GM21619 (cell line): ENCODE results near the gene FOXD3.
A peak's percentile ranks its signal among the peaks of the same experiment; 100 is the strongest.

Experiments used
- ATAC-seq: cut with Tn5 transposase; IDR thresholded peaks from one replicate; pipeline ENCODE4 v1.9.1; 2021; ENCODE audit not compliant: unreplicated experiment

FOXD3 gene

GRCh38 chr1:63322114-63322943 is at the start of gene FOXD3:
Gene FOXD3 (plus strand): TSS chr1:63322567. CDS start chr1:63323059, 492 bp downstream.
- ATAC-seq = peak; percentile 43

DNA sequence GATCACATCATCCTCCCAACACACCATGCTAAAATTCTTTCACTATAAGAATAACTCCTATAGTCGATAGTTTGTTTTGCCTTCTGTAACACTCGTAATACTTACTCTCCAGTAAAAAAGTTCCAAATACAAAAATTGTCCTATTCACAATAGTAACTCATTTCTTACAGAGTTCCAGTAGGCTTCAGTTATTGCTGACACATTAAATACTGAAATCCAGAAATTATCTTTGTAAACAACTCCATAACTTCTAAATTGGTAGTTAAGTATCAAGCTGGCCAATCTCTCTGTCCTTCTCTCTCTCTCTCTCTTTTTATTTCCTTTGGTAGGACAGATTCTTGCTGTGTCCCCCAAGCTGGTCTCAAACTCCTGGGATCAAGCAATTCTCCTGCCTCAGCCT is 49.6 kb upstream of the FOXD3 start:
- ATAC-seq = no peak

GRCh38 chr1:63274371-63274770 is 48.0 kb upstream of the FOXD3 start:
- no peak for ATAC-seq

DNA sequence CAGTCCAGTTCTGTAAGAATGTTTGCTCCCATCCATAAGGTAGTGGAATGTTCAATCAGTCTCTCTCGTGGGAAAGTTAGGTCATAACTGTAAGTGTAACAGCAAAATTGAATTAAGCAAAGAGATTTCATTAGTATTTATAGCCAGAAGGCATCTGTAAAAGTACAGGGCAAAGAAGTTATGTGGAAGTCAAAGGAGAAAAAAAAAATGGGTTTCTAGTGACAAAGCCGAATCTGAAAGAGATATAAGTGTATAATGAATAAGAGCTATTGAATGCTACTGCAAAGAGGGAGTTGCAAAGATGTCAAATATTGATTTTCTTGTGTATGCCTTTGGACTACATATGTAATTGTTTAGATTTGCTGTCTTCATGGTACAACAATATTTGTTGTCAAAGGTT is 47.4 kb upstream of the FOXD3 start:
- no peak for ATAC-seq

GRCh38 chr1:63276624-63277023 is 45.7 kb upstream of the FOXD3 start:
- no peak for ATAC-seq

- no peak for ATAC-seq
These were observed 44.9 kb upstream of the FOXD3 start for GRCh38 chr1:63277195-63278192.

GRCh38 chr1:63281753-63282152 is 40.6 kb upstream of the FOXD3 start:
- ATAC-seq = no peak

- ATAC-seq = no peak
These were observed 33.2 kb upstream of the FOXD3 start for GRCh38 chr1:63289135-63289534.

- no peak for ATAC-seq
These were observed 27.4 kb upstream of the FOXD3 start for GRCh38 chr1:63294803-63295594.

GRCh38 chr1:63304410-63304809 is 18.0 kb upstream of the FOXD3 start:
- no peak for ATAC-seq

DNA sequence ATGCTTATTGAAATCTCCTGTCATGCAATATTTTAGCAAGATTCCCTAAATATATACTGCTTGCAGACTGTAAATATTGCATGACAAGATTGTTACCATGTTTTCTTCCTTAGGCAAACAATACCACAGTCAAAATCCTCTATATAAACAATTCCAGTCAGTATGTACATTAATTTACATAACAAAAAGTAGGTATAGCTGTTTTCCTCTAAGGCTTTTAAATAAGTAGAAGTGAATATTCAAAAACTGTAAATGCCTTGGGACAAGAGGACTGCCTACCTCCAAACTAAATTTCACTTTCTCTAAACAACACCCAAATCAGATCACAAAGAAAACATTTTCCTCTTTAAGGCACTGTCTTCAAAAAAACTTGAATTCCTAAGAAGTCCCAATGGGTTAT is 17.3 kb upstream of the FOXD3 start:
- no peak for ATAC-seq

DNA sequence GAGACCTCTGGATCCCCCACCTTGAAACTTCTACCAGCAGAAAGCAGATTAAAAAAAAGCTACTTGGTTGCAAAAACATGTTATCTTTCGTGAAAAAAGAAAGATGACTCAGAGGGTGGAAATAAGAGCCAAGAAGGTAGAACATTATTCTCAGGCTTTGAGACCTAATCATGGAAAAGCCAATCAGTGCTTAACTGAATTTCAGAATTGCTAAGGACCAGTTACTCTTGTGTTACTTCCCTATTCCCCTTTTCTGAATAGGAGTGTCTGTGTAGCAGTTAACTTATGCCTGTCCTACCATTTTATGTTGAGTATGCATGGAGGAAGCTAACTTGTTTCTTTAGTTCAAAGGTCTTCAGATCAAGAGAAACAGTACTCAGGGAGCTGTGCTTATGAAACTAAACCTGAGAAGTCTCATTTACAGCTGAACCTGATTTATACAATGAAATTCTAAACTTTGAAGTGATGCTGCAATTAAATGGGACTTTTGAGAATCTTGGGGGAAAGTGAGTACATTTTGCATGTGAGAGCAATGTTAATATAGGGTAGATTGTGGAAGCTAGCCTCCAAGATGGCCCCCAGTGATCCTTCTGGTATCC is 15.1 kb upstream of the FOXD3 start:
- no peak for ATAC-seq

DNA sequence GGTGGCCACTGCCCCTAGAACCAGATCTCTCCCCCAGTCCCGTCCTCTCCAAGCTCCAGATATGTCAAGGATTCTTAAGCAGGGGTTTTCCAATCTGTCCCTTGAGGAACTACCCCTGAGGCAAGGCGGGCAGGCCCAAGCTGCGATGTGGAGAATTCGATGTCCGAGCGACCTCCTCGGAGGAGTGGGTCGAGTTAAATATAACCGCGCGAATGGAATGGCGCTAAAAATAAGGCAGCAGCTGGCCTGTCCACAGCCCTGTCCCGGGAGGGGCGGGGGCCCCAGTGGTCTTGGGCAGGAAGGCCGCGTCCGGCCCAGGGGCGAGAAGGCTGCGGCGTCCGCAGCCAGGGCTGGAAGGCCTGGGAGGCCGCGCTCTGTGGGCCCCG is 5.8 kb upstream of the FOXD3 start:
- ATAC-seq = no peak

GRCh38 chr1:63316984-63317816 is 5.2 kb upstream of the FOXD3 start:
- peak; percentile 72 for ATAC-seq

DNA sequence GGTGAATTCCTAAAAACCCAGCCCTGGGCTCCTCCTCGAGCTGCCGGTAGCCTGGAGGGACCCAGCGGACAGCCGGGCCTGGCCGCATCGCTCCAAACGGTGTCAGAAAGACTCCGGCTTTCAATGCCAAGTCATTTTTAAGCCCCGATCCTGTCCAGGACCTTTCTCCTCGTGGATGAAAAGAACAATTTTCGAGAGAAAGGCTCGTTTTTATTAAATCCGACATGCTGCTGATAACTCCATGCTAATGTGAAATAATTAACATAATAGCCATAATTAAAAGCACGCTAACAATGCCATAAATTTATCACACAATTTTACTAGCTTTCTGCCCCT is 4.6 kb upstream of the FOXD3 start:
- no peak for ATAC-seq

- ATAC-seq = no peak
These were observed 4.0 kb upstream of the FOXD3 start for GRCh38 chr1:63318201-63318979.

- no peak for ATAC-seq
These were observed 3.0 kb upstream of the FOXD3 start for GRCh38 chr1:63319046-63320021.
